Trophoblast cell (in vitro differentiated cells and primary cell): ENCODE measurements around the gene AGPAT3.

Source experiments
- DNase-seq, 2 donors: peaks; one replicate each; pipeline ENCODE4 v3.0.0-alpha.2; 2016
- H2AFZ ChIP-seq: 2 replicates; pipeline ENCODE4 v1.6.1; 2013; ENCODE audit warnings: low read length, moderate library complexity, mild to moderate bottlenecking; ENCODE audit not compliant: insufficient read depth, poor library complexity
- H2AK5ac ChIP-seq: 2 replicates; pipeline ENCODE4 v1.6.1; 2013; ENCODE audit warnings: mild to moderate bottlenecking, low read length
- H2BK120ac ChIP-seq: 2 replicates; pipeline ENCODE4 v1.6.1; 2013; ENCODE audit warnings: low read length, mild to moderate bottlenecking, moderate library complexity; ENCODE audit not compliant: insufficient read depth, poor library complexity
- H2BK12ac ChIP-seq: 2 replicates; pipeline ENCODE4 v1.6.1; 2013; ENCODE audit warnings: mild to moderate bottlenecking, low read length, moderate library complexity
- H2BK5ac ChIP-seq: 2 replicates; pipeline ENCODE4 v1.6.1; 2013; ENCODE audit warnings: low read length, low read depth, moderate library complexity, mild to moderate bottlenecking; ENCODE audit not compliant: poor library complexity
- H3K14ac ChIP-seq: 2 replicates; pipeline ENCODE4 v1.6.1; 2013; ENCODE audit warnings: mild to moderate bottlenecking, low read length
- H3K18ac ChIP-seq: 2 replicates; pipeline ENCODE4 v1.6.1; 2013; ENCODE audit warnings: mild to moderate bottlenecking, low read length
- H3K23ac ChIP-seq: 2 replicates; pipeline ENCODE4 v1.6.1; 2013; ENCODE audit warnings: low read length
- H3K27ac ChIP-seq: 2 replicates; pipeline ENCODE4 v1.5.1; 2013; ENCODE audit warnings: low read depth, mild to moderate bottlenecking, inconsistent platforms, low read length, moderate library complexity
- H3K27me3 ChIP-seq: 2 replicates; pipeline ENCODE4 v1.6.1; 2013; ENCODE audit warnings: inconsistent platforms, mild to moderate bottlenecking, low read length, moderate library complexity; ENCODE audit not compliant: insufficient read depth
- H3K36me3 ChIP-seq, 2 experiments: 1 replicate in 1 of 2; 2 replicates in 1 of 2; pipeline ENCODE4 v1.6.1; 2013; ENCODE audit warnings: low read length in 2 of 2, mild to moderate bottlenecking in 2 of 2, moderate library complexity in 1 of 2; ENCODE audit not compliant: insufficient read depth in 2 of 2, control insufficient read depth in 1 of 2
- H3K4ac ChIP-seq: 2 replicates; pipeline ENCODE4 v1.6.1; 2013; ENCODE audit warnings: low read depth, mild to moderate bottlenecking, low read length, moderate library complexity
- H3K4me1 ChIP-seq, 2 experiments: 1 replicate in 1 of 2; 2 replicates in 1 of 2; pipeline ENCODE4 v1.6.1; 2013; ENCODE audit warnings: low read length in 2 of 2, mild to moderate bottlenecking in 2 of 2, moderate library complexity in 1 of 2; ENCODE audit not compliant: insufficient read depth in 2 of 2, control insufficient read depth in 1 of 2
- H3K4me2 ChIP-seq: 2 replicates; pipeline ENCODE4 v1.6.1; 2013; ENCODE audit warnings: inconsistent platforms, mild to moderate bottlenecking, low read length, moderate library complexity
- H3K4me3 ChIP-seq: 2 replicates; pipeline ENCODE4 v1.5.1; 2013; ENCODE audit warnings: mild to moderate bottlenecking, low read depth, low read length, inconsistent platforms
- H3K79me1 ChIP-seq: one replicate; pipeline ENCODE4 v1.6.1; 2013; ENCODE audit warnings: low read length
- H3K79me2 ChIP-seq: 2 replicates; pipeline ENCODE4 v1.6.1; 2013; ENCODE audit warnings: low read length, mild to moderate bottlenecking; ENCODE audit not compliant: control insufficient read depth, insufficient read depth, poor library complexity
- H3K9ac ChIP-seq: 2 replicates; pipeline ENCODE4 v1.6.1; 2013; ENCODE audit warnings: mild to moderate bottlenecking, low read length
- H3K9me3 ChIP-seq: 2 replicates; pipeline ENCODE4 v1.6.1; 2013; ENCODE audit warnings: low read depth, mild to moderate bottlenecking, control low read depth, inconsistent platforms, low read length; ENCODE audit not compliant: insufficient read depth
- H4K12ac ChIP-seq: 2 replicates; pipeline ENCODE4 v1.6.1; 2013; ENCODE audit warnings: low read depth, mild to moderate bottlenecking, low read length, moderate library complexity
- H4K8ac ChIP-seq: 2 replicates; pipeline ENCODE4 v1.6.1; 2013; ENCODE audit warnings: low read depth, mild to moderate bottlenecking, low read length, moderate library complexity
- H4K91ac ChIP-seq: one replicate; pipeline ENCODE4 v1.6.1; 2013; ENCODE audit warnings: low read depth, mild to moderate bottlenecking, low read length, moderate library complexity
- WGBS: extraction: QIAGEN DNeasy Blood & Tissue Kit; methylation state at CpG from one replicate; pipeline ENCODE4 v1.1.7; 2013; ENCODE audit warnings: missing lambda C conversion rate; ENCODE audit not compliant: insufficient read length, insufficient coverage; ENCODE audit errors: extremely low coverage; 5-methylcytosine and 5-hydroxymethylcytosine counted together

Gene AGPAT3

GRCh38 chr21:43971201-43971991 lies 106.4 kb downstream of the AGPAT3 start:
- Histone ChIP-seq H3K4me1 (no peaks in the 10 kb centered on the region), H3K18ac (no peak overlapping the region), H4K8ac (no peak overlapping the region), H3K36me3 (peaks cover 0 to 3% of the 10 kb centered on the region in 2 experiments), H3K4me2 (no peak overlapping the region), H4K91ac (no peak overlapping the region), H3K4ac (no peak overlapping the region), H3K14ac (no peak overlapping the region), H2BK5ac (no peak overlapping the region), H2BK12ac (no peak overlapping the region), H3K79me2 (no peaks in the 10 kb centered on the region), H2AK5ac (no peak overlapping the region), H3K23ac (no peak overlapping the region), H3K9me3 (peaks cover 2% of the 10 kb centered on the region), H3K27me3 (no peaks in the 10 kb centered on the region), H2AFZ (no peak overlapping the region), H3K4me3 (no peak overlapping the region), H3K9ac (no peak overlapping the region), H3K27ac (no peak overlapping the region), H3K79me1 (no peaks in the 10 kb centered on the region), H4K12ac (no peak overlapping the region), H2BK120ac (no peak overlapping the region)
- no peak for DNase-seq
- no CpG with 5 or more reads among the region's 29 CpGs for WGBS

- Histone ChIP-seq H3K18ac (no peak overlapping the region), H4K12ac (no peak overlapping the region), H2AK5ac (no peak overlapping the region), H3K36me3 (peaks cover 0 to 3% of the 10 kb centered on the region in 2 experiments), H3K79me2 (no peaks in the 10 kb centered on the region), H3K23ac (no peak overlapping the region), H3K4me3 (no peak overlapping the region), H3K9ac (no peak overlapping the region), H3K9me3 (peaks cover 2% of the 10 kb centered on the region), H3K27ac (no peak overlapping the region), H2AFZ (no peak overlapping the region), H2BK12ac (no peak overlapping the region), H3K79me1 (no peaks in the 10 kb centered on the region), H3K4me2 (no peak overlapping the region), H3K27me3 (no peaks in the 10 kb centered on the region), H4K91ac (no peak overlapping the region), H3K14ac (no peak overlapping the region), H3K4ac (no peak overlapping the region), H4K8ac (no peak overlapping the region), H3K4me1 (no peaks in the 10 kb centered on the region), H2BK120ac (no peak overlapping the region), H2BK5ac (no peak overlapping the region)
- DNase-seq, result no peak
- no CpG with 5 or more reads among the region's 11 CpGs for WGBS
Measured at GRCh38 chr21:43971992-43972255, 106.9 kb downstream of the AGPAT3 start.

GRCh38 chr21:43972850-43973633 lies 108.0 kb downstream of the AGPAT3 start:
- no peaks in the 10 kb centered on the region for H3K79me2 ChIP-seq
- no peak overlapping the region for H3K23ac ChIP-seq
- no CpG with 5 or more reads among the region's 29 CpGs for WGBS
- H3K4me1 ChIP-seq, result no peaks in the 10 kb centered on the region
- no peak overlapping the region for H3K4ac ChIP-seq
- H2AK5ac ChIP-seq, result no peak overlapping the region
- peaks cover 2% of the 10 kb centered on the region for H3K9me3 ChIP-seq
- H2BK12ac ChIP-seq, result no peak overlapping the region
- no peaks in the 10 kb centered on the region for H3K27me3 ChIP-seq
- no peaks in the 10 kb centered on the region for H3K79me1 ChIP-seq
- H4K8ac ChIP-seq, result no peak overlapping the region
- H3K27ac ChIP-seq, result no peak overlapping the region
- no peak overlapping the region for H2BK5ac ChIP-seq
- H3K4me2 ChIP-seq, result no peak overlapping the region
- H4K12ac ChIP-seq, result no peak overlapping the region
- DNase-seq, result no peak
- H3K4me3 ChIP-seq, result no peak overlapping the region
- no peak overlapping the region for H3K9ac ChIP-seq
- no peak overlapping the region for H2AFZ ChIP-seq
- no peak overlapping the region for H2BK120ac ChIP-seq
- no peak overlapping the region for H3K18ac ChIP-seq
- peaks cover 0 to 3% of the 10 kb centered on the region in 2 experiments for H3K36me3 ChIP-seq
- H3K14ac ChIP-seq, result no peak overlapping the region
- H4K91ac ChIP-seq, result no peak overlapping the region

- no peak overlapping the region for H4K8ac ChIP-seq
- H3K9ac ChIP-seq, result no peak overlapping the region
- H3K18ac ChIP-seq, result no peak overlapping the region
- no peaks in the 10 kb centered on the region for H3K79me2 ChIP-seq
- H3K27ac ChIP-seq, result no peak overlapping the region
- H3K36me3 ChIP-seq, result peaks cover 0 to 3% of the 10 kb centered on the region in 2 experiments
- peaks cover 2% of the 10 kb centered on the region for H3K9me3 ChIP-seq
- no peaks in the 10 kb centered on the region for H3K79me1 ChIP-seq
- H2AFZ ChIP-seq, result no peak overlapping the region
- H3K4me3 ChIP-seq, result no peak overlapping the region
- H3K4me1 ChIP-seq, result no peaks in the 10 kb centered on the region
- no peak overlapping the region for H3K4me2 ChIP-seq
- no CpG with 5 or more reads among the region's 12 CpGs for WGBS
- H3K27me3 ChIP-seq, result no peaks in the 10 kb centered on the region
- no peak overlapping the region for H4K12ac ChIP-seq
- H3K14ac ChIP-seq, result no peak overlapping the region
- DNase-seq, result no peak
- no peak overlapping the region for H2BK120ac ChIP-seq
- no peak overlapping the region for H2AK5ac ChIP-seq
- H2BK5ac ChIP-seq, result no peak overlapping the region
- H4K91ac ChIP-seq, result no peak overlapping the region
- no peak overlapping the region for H3K4ac ChIP-seq
- no peak overlapping the region for H3K23ac ChIP-seq
- no peak overlapping the region for H2BK12ac ChIP-seq
Measured at GRCh38 chr21:43973634-43973955, 108.6 kb downstream of the AGPAT3 start.
